B cell (primary cell): ENCODE results near the gene FMN1.

Experiments used
- CTCF ChIP-seq: fragments of 200-600 bp; IDR thresholded peaks from one replicate; pipeline ENCODE4 v1.8.0; 2022; ENCODE audit warnings: antibody characterized with exemption, mild to moderate bottlenecking
- EZH2 ChIP-seq: IDR thresholded peaks from 2 replicates; pipeline ENCODE4 v1.6.1; 2012; ENCODE audit warnings: borderline replicate concordance, low read depth, mild to moderate bottlenecking, moderate library complexity, low read length; ENCODE audit not compliant: insufficient read depth, poor library complexity, severe bottlenecking

DNA sequence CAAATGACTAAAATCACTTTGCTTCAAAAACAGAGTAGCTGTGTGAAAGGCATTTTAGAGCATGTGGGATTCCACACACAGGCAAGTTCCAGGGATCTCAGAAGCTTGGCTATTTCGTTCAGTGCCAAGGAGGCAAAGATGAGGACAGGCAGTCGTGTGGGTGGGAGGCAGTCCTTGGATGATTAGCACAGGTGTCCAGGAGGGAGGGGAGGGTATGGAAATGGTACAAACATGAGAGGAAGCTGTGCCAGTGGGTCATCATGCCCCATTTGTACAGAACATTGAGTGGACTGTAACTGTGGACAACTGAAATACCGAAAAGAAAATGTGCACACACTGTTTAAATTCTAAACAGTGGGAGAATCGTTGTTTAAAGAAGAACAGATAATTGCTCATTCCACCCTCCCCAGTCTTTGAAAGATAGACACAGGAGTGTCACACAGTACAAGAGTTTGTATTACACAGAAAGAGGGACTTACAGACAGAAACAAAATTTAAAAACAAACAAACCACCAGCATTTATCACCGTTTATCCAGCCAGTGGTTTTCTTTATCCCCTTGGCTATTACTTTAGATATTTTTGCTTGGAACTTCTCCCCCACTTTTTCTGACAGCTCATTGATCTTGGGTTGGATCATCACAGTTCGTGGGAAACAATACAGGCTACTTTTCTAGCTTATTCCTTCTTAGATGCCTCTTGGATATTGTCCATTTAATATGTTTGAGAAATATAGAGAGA, 353.8 kb downstream of the FMN1 start:
- TF ChIP-seq CTCF (no peak), EZH2 (no peak)
